Caco-2 (cell line): ENCODE data around the gene CUL9. TPM values are rescaled to one million over a fixed set of nuclear protein-coding genes. Genes with fewer than 3 reads are reported as not detected.

Experiments used
- BruUV-seq: library from RNA; stranded (reverse); fragments of 400-500 nt; replicated peaks from 2 replicates; lab custom pipeline; 2021; lab: Mats Ljungman, UMichigan
- CTCF ChIA-PET: fragments of 300-600 bp; sonication (Branson Sonifier 250); formaldehyde crosslinking; loops from one replicate; lab custom pipeline; 2022; ENCODE audit warnings: antibody characterized with exemption; lab: Charles Lee
- POLR2A ChIA-PET: fragments of 300-600 bp; sonication (Branson Sonifier 250); formaldehyde crosslinking; loops from one replicate; lab custom pipeline; 2022; ENCODE audit warnings: antibody characterized with exemption; lab: Charles Lee
- DNase-seq, 2 experiments: peaks; one replicate each; pipeline versions ENCODE4 v3.0.0 to v3.0.0-alpha.2; 2020 to 2022
- H3K27me3 ChIP-seq: replicated peaks from 2 replicates; pipeline ENCODE4 v1.6.0; 2011; ENCODE audit warnings: low read length; ENCODE audit not compliant: control insufficient read depth, insufficient read depth
- H3K36me3 ChIP-seq: 2 replicates; pipeline ENCODE4 v1.5.1; 2011; ENCODE audit warnings: low read length; ENCODE audit not compliant: control insufficient read depth, insufficient read depth
- H3K4me1 ChIP-seq: fragments of 250-450 bp; sonication (Bioruptor Pico); 2 replicates; pipeline ENCODE4 v1.5.1; 2020; ENCODE audit warnings: mild to moderate bottlenecking
- H3K4me3 ChIP-seq: 2 replicates; pipeline ENCODE4 v1.5.1; 2011; ENCODE audit warnings: low read depth, mild to moderate bottlenecking, control low read depth, low read length
- H3K9me3 ChIP-seq: fragments of 250-450 bp; sonication (Bioruptor Pico); 2 replicates; pipeline ENCODE4 v1.5.1; 2020; ENCODE audit warnings: mild to moderate bottlenecking, moderate library complexity
- H3K27ac Mint-ChIP-seq: one replicate; pipeline ENCODE4 v1.8.0; 2022; ENCODE audit warnings: mixed read lengths; ENCODE audit not compliant: unreplicated experiment
- H3K27me3 Mint-ChIP-seq: one replicate; pipeline ENCODE4 v1.8.0; 2022; ENCODE audit warnings: mixed read lengths; ENCODE audit not compliant: insufficient read depth, unreplicated experiment
- H3K36me3 Mint-ChIP-seq: one replicate; pipeline ENCODE4 v1.8.0; 2022; ENCODE audit warnings: mild to moderate bottlenecking, mixed read lengths; ENCODE audit not compliant: insufficient read depth, unreplicated experiment
- H3K4me1 Mint-ChIP-seq: one replicate; pipeline ENCODE4 v1.8.0; 2022; ENCODE audit warnings: low read depth, mixed read lengths; ENCODE audit not compliant: unreplicated experiment
- H3K4me3 Mint-ChIP-seq: one replicate; pipeline ENCODE4 v1.8.0; 2022; ENCODE audit warnings: mild to moderate bottlenecking, moderate library complexity, mixed read lengths; ENCODE audit not compliant: unreplicated experiment
- H3K9me3 Mint-ChIP-seq: one replicate; pipeline ENCODE4 v1.8.0; 2022; ENCODE audit warnings: mixed read lengths; ENCODE audit not compliant: unreplicated experiment
- CTCF ChIP-seq, 2 experiments: fragments of 200-600 bp in 1 of 2; IDR thresholded peaks; 1 replicate in 1 of 2; 2 replicates in 1 of 2; pipeline versions ENCODE4 v1.5.1 to v1.8.0; 2011 to 2022; ENCODE audit warnings: antibody characterized with exemption in 1 of 2, control low read depth in 1 of 2, inconsistent platforms in 1 of 2, low read depth in 1 of 2, low read length in 1 of 2, mild to moderate bottlenecking in 1 of 2, moderate library complexity in 1 of 2; ENCODE audit not compliant: insufficient read depth in 1 of 2, severe bottlenecking in 1 of 2, unreplicated experiment in 1 of 2
- intact Hi-C: fragments of 100-400 bp; cut with micrococcal nuclease; formaldehyde crosslinking; loops from one replicate; pipeline ENCODE4 v1.10.0; 2022; ENCODE audit not compliant: unreplicated experiment
- total RNA-seq: library from RNA; stranded (reverse); gene quantifications from 2 replicates; pipeline ENCODE4 v1.2.3, GENCODE V29; 2022

Gene CUL9
- total RNA-seq, 1 experiment from 2014 or later, result 16.7 TPM

DNA sequence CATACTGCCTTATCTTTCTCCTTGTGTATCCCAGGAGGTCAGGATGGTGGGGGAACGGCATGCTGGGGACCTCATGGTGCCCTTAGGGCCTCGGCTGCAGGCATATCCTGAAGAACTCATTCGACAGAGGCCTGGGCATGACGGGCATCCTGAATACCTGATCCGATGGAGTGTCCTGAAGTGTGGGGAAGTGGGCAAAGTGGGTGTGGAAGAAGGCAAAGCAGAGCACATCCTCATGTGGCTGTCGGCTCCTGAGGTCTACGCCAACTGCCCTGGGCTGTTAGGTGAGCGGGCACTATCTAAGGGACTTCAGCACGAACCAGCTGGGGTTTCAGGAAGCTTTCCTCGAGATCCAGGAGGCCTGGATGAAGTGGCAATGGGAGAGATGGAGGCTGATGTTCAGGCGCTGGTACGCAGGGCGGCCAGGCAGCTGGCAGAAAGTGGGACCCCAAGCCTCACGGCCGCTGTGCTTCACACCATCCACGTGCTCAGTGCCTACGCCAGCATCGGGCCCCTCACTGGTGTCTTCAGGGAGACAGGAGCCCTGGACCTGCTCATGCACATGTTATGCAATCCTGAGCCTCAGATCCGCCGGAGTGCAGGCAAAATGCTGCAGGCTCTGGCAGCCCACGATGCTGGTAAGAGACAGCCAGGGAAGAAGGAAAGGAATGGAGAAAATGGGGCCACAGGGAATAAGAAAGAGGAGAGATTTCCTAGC, 2.4 kb downstream of the CUL9 start:
- TF ChIP-seq CTCF (IDR thresholded peaks at IDR 0.05; ENCODE audit: insufficient read depth in 1 of 2, low read depth in 1 of 2, low read length in 1 of 2, severe bottlenecking in 1 of 2, unreplicated experiment in 1 of 2), result no peak
- Mint-ChIP-seq H3K4me1 (peaks cover 14% of the 10 kb centered on the region), H3K9me3 (no peaks in the 10 kb centered on the region), H3K4me3 (no peak overlapping the region), H3K27me3 (no peaks in the 10 kb centered on the region), H3K36me3 (peaks cover 6% of the 10 kb centered on the region), H3K27ac (no peak overlapping the region)
- H3K27me3 ChIP-seq, result no peaks in the 10 kb centered on the region
- DNase-seq, result no peak
- CTCF ChIA-PET, result no interaction called here
- no peaks in the 10 kb centered on the region for H3K4me1 ChIP-seq
- POLR2A ChIA-PET, result no interaction called here
- no peak overlapping the region for H3K4me3 ChIP-seq
- BruUV-seq, result no TSS peak
- H3K36me3 ChIP-seq, result peaks cover under 1% of the 10 kb centered on the region; the same call in 1 of the 2 replicates
- intact Hi-C loops, result no loop called here
- no peaks in the 10 kb centered on the region for H3K9me3 ChIP-seq

DNA sequence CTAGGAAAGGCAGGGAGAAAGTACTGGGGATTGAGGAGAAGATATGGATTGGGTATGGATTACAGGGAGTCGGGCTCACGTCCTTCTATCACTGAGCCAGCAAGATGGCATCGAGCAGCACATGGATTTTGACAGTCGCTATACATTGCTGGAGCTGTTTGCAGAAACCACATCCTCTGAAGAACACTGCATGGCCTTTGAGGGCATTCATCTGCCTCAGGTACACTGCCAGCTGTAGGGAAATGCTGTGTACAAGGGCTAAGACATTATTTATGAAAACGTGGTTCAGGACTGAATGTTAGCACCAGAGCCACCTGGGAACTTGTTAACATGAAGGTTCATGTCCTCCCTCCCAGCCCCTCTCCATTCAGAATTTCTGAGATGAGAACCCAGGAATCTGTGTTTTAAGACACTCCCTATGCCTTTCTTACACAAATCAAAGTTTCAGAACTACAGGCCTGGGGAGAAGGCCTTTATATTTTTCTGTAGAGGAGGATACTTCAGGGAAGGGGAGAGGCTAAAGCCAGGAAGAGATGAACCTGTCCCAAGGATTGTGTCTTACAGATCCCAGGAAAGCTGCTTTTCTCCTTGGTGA, 3.5 kb downstream of the CUL9 start:
- Mint-ChIP-seq H3K4me3 (no peak overlapping the region), H3K27ac (no peak overlapping the region), H3K4me1 (peaks cover 14% of the 10 kb centered on the region), H3K27me3 (no peaks in the 10 kb centered on the region), H3K9me3 (no peaks in the 10 kb centered on the region), H3K36me3 (peaks cover 6% of the 10 kb centered on the region)
- no peak for TF ChIP-seq CTCF (IDR thresholded peaks at IDR 0.05; ENCODE audit: insufficient read depth in 1 of 2, low read depth in 1 of 2, low read length in 1 of 2, severe bottlenecking in 1 of 2, unreplicated experiment in 1 of 2)
- POLR2A ChIA-PET, result no interaction called here
- Histone ChIP-seq H3K9me3 (no peaks in the 10 kb centered on the region), H3K27me3 (no peaks in the 10 kb centered on the region), H3K36me3 (no peaks in the 10 kb centered on the region), H3K4me3 (no peak overlapping the region), H3K4me1 (no peaks in the 10 kb centered on the region)
- CTCF ChIA-PET, result no interaction called here
- intact Hi-C loops, result no loop called here
- no peak for DNase-seq
- no TSS peak for BruUV-seq

GRCh38 chr6:43186019-43186418, 4.0 kb downstream of the CUL9 start:
- POLR2A ChIA-PET, result no interaction called here
- Mint-ChIP-seq H3K27me3 (no peaks in the 10 kb centered on the region), H3K4me3 (no peak overlapping the region), H3K36me3 (peaks cover 6% of the 10 kb centered on the region), H3K27ac (no peak overlapping the region), H3K4me1 (peaks cover 14% of the 10 kb centered on the region), H3K9me3 (no peaks in the 10 kb centered on the region)
- no peaks in the 10 kb centered on the region for H3K9me3 ChIP-seq
- no peak for TF ChIP-seq CTCF (IDR thresholded peaks at IDR 0.05; ENCODE audit: insufficient read depth in 1 of 2, low read depth in 1 of 2, low read length in 1 of 2, severe bottlenecking in 1 of 2, unreplicated experiment in 1 of 2)
- no peak overlapping the region for H3K4me3 ChIP-seq
- no TSS peak for BruUV-seq
- H3K36me3 ChIP-seq, result no peaks in the 10 kb centered on the region
- CTCF ChIA-PET, result no interaction called here
- no peaks in the 10 kb centered on the region for H3K27me3 ChIP-seq
- intact Hi-C loops, result no loop called here
- DNase-seq, result no peak
- H3K4me1 ChIP-seq, result no peaks in the 10 kb centered on the region
